NT2/D1 (cell line): Measurements from ENCODE around the gene CYB561D1.
A peak's percentile ranks its signal among the peaks of the same experiment; 100 is the strongest.

Experiments
- DNase-seq: peaks from one replicate; pipeline ENCODE4 v3.0.0-alpha.2; 2011; ENCODE audit warnings: low read depth, low spot score
- H3K27me3 ChIP-seq: 2 replicates; pipeline ENCODE4 v1.6.0; 2011; ENCODE audit warnings: mild to moderate bottlenecking; ENCODE audit not compliant: insufficient read length, insufficient read depth
- H3K36me3 ChIP-seq: 2 replicates; pipeline ENCODE4 v1.6.1; 2011; ENCODE audit warnings: mild to moderate bottlenecking, low read length, mixed read lengths; ENCODE audit not compliant: insufficient read depth, insufficient read length
- H3K4me1 ChIP-seq: 2 replicates; pipeline ENCODE4 v1.5.1; 2011; ENCODE audit not compliant: insufficient read depth, insufficient read length
- H3K4me3 ChIP-seq: 2 replicates; pipeline ENCODE4 v1.5.1; 2011; ENCODE audit warnings: low read depth; ENCODE audit not compliant: insufficient read length
- H3K9ac ChIP-seq: 2 replicates; pipeline ENCODE4 v1.6.0; 2011; ENCODE audit warnings: low read depth; ENCODE audit not compliant: insufficient read length
- H3K9me3 ChIP-seq: 2 replicates; pipeline ENCODE4 v1.5.1; 2011; ENCODE audit warnings: mild to moderate bottlenecking, low read length; ENCODE audit not compliant: insufficient read depth
- SUZ12 ChIP-seq: IDR thresholded peaks from 2 replicates; pipeline ENCODE4 v1.6.1; 2011; ENCODE audit not compliant: insufficient read length, insufficient read depth; ENCODE audit errors: extremely low read depth
- YY1 ChIP-seq: IDR thresholded peaks from 2 replicates; pipeline ENCODE4 v1.6.1; 2011; ENCODE audit not compliant: insufficient read length, insufficient read depth
- ZNF274 ChIP-seq: IDR thresholded peaks from 2 replicates; pipeline ENCODE4 v1.6.1; 2011; ENCODE audit warnings: mild to moderate bottlenecking, low read depth, low read length

CYB561D1 gene

GRCh38 chr1:109495738-109496137 lies 1.8 kb downstream of the CYB561D1 start:
- no peak overlapping the region for H3K4me3 ChIP-seq
- DNase-seq: no peak
- H3K27me3 ChIP-seq: no peaks in the 10 kb centered on the region
- peaks cover 33% of the 10 kb centered on the region for H3K36me3 ChIP-seq
- TF ChIP-seq ZNF274 (no peak), SUZ12 (no peak), YY1 (no peak)
- H3K9ac ChIP-seq: no peak overlapping the region
- H3K9me3 ChIP-seq: peaks cover 9% of the 10 kb centered on the region; the same call in 1 of the 2 replicates
- peaks cover 18% of the 10 kb centered on the region for H3K4me1 ChIP-seq

GRCh38 chr1:109497449-109498160 lies 3.7 kb downstream of the CYB561D1 start:
- no peaks in the 10 kb centered on the region for H3K27me3 ChIP-seq
- H3K9ac ChIP-seq: no peak overlapping the region
- H3K4me3 ChIP-seq: no peak overlapping the region
- peaks cover 18% of the 10 kb centered on the region for H3K4me1 ChIP-seq
- DNase-seq: no peak
- peaks cover 9% of the 10 kb centered on the region; the same call in 1 of the 2 replicates for H3K9me3 ChIP-seq
- no peak for TF ChIP-seq ZNF274
- no peak for TF ChIP-seq SUZ12
- TF ChIP-seq YY1: no peak
- H3K36me3 ChIP-seq: peaks cover 16% of the 10 kb centered on the region

- Histone ChIP-seq H3K9ac (no peak overlapping the region), H3K9me3 (peaks cover 9% of the 10 kb centered on the region; the same call in 1 of the 2 replicates), H3K4me3 (no peak overlapping the region), H3K36me3 (peaks cover 16% of the 10 kb centered on the region), H3K4me1 (peaks cover 18% of the 10 kb centered on the region), H3K27me3 (no peaks in the 10 kb centered on the region)
- TF ChIP-seq SUZ12 (no peak), ZNF274 (no peak), YY1 (no peak)
- no peak for DNase-seq
Measured at GRCh38 chr1:109498161-109498801, 4.4 kb downstream of the CYB561D1 start.

DNA sequence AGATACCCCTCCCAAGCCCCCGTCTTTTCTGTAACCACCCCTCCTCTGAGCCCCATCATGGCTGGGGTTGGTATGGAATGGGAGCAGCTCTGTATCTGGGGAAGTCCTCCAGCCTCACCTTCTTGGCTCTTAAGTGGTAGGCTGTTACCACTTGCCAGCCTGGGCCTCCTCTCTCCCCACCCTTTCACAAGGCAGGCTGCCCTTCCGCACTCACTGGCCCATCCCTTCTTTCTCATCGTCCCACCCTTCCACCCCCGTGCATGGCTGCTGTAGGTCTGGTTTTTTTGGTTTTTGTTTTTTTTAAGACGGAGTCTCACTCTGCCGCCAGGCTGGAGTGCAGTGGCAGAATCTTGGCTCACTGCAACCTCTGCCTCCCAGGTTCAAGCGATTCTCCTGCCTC lies 5.2 kb downstream of the CYB561D1 start:
- Histone ChIP-seq H3K27me3 (no peaks in the 10 kb centered on the region), H3K9me3 (peaks cover 9% of the 10 kb centered on the region; the same call in 1 of the 2 replicates), H3K36me3 (peaks cover 16% of the 10 kb centered on the region)

GRCh38 chr1:109499661-109500536 lies 6.0 kb downstream of the CYB561D1 start:
- H3K4me1 ChIP-seq: peaks cover 18% of the 10 kb centered on the region

More for the DNA sequence above, 5.2 kb downstream of the CYB561D1 start:
- no peak overlapping the region for H3K4me3 ChIP-seq
- peaks cover 18% of the 10 kb centered on the region for H3K4me1 ChIP-seq
- no peak for DNase-seq
- H3K9ac ChIP-seq: peak overlapping the region; percentile 12
- TF ChIP-seq YY1 (no peak), SUZ12 (no peak), ZNF274 (no peak)

GRCh38 chr1:109500941-109501381 lies 7.1 kb downstream of the CYB561D1 start:
- H3K9me3 ChIP-seq: peaks cover 9% of the 10 kb centered on the region; the same call in 1 of the 2 replicates
- peaks cover 17% of the 10 kb centered on the region for H3K4me1 ChIP-seq
- H3K36me3 ChIP-seq: peaks cover 9% of the 10 kb centered on the region
- H3K27me3 ChIP-seq: no peaks in the 10 kb centered on the region
- H3K4me3 ChIP-seq: no peak overlapping the region
- TF ChIP-seq YY1: no peak
- TF ChIP-seq ZNF274: no peak
- no peak for TF ChIP-seq SUZ12
- no peak overlapping the region for H3K9ac ChIP-seq
- no peak for DNase-seq

More at GRCh38 chr1:109499661-109500536, 6.0 kb downstream of the CYB561D1 start:
- TF ChIP-seq YY1: no peak
- TF ChIP-seq ZNF274: no peak
- no peak for TF ChIP-seq SUZ12
- Histone ChIP-seq H3K4me3 (no peak overlapping the region), H3K27me3 (no peaks in the 10 kb centered on the region), H3K9me3 (peaks cover 9% of the 10 kb centered on the region; the same call in 1 of the 2 replicates), H3K36me3 (peaks cover 16% of the 10 kb centered on the region), H3K9ac (no peak overlapping the region)
- DNase-seq: no peak
